Activated gamma-delta T cell treated with Interleukin-2 at 50 U/mL for 16 hours (primary cell): Measurements from ENCODE around the gene RGS13.

Experiments
- DNase-seq: peaks from one replicate; pipeline ENCODE4 v3.0.0-alpha.2; 2020

RGS13 gene

DNA sequence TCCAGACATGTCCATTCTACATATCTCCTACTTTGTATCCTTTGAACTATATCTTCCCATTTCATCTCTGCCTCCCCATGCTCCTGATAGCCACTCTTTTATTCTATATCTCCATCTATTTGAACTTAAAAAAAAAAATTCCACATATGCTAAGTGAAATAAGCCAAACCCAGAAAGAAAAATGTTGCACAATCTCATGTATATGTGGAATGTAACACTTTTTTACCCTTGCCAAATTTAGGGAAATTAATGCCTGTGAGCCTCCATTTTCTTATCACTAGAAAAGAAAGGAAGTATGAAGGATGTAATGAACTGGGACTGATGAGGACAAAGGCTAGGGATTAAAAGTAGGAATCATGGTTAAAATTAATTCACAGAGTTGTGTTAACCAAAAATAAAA is 53.5 kb downstream of the RGS13 start:
- DNase-seq = no peak

DNA sequence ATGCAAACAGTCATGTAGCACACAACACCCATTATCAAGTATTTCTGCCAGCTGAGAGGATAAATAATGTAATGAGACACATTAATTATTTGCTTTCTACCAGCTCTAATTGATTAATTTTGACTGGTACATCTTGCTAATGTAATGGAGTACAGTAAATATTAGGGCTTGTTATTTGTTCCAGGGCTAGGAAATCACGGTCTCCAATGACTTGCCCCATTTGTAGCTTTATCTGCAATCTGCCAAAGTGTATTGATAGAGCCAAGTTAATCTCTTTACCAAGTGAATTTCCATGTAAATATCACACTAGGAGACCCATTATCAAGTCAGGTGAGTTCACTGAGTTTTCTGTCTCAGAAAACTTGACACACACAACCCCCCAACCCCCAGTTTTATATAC is 55.1 kb downstream of the RGS13 start:
- DNase-seq = no peak

DNA sequence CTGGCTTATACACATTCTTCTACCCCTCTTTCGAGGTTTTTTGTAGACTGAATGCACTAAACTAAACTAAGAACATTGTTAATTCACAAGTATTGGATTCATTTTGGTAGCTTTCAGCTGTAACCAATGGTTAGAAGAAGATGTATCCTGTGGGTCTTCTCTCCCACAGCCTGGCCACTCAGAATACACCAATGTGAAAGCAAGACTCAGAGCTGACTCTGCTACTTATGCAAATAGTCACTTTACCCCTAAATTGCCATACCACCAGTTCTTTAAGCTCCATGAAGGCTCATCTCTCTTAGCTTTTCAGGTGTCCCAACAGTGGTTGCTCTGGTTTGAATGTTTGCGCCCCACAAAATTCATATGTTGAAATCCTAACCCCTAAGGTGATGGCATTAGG is 60.1 kb downstream of the RGS13 start:
- no peak for DNase-seq

DNA sequence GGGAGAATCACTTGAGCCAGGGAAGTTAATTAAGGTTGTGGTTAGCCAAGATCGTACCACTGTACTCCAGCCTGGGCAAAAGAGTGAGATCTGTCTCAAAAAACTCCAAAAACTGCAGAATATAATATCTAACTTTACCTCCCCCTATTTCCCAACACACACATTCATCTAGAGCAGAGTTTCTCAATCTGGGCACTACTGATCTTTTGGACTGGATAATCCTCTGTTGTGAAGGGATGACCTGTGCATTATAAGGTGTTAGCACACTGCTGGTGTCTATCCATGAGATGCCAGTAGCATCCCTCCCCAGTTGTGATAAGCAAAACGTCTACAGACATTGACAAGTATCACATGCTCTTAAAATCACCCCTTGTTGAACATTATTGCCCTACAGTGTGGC is 61.8 kb downstream of the RGS13 start:
- no peak for DNase-seq

DNA sequence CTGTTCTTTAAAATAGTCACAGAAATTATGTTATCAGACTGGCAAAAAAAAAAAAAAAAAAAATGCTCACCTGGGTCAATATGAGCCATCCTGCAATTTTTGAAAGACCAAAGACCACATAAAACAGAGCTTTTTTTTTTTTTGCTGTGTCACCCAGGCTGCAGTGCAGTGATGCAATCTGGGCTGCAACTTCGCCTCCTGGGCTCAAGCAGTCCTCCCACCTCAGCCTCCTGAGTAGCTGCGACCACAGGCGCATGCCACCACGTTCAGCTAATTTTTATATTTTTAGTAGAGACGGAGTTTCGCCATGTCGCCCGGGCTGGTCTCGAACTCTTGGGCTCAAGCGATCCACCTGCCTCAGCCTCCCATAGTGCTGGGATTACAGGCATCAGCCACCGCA is 62.8 kb downstream of the RGS13 start:
- no peak for DNase-seq

DNA sequence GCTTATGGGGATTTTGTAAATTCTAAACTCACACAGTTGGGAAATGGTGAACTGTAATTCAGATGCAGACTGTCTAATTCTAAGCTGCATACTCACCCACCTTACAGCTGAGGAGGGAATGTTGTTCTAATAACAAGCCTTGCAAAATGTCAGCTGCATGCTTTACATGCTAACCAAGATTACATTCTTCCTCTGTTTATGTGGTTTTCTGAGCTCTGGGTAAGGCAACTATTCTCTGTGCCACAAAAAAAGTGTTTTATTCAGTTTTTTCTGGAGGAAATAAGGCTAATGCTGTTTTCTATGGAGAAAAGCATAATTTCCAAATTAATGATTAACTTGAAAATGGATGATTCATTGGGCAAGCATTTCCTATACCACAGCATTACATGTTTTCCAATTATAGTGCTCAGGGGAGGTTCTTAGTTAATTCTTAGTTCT is 64.9 kb downstream of the RGS13 start:
- DNase-seq = no peak

DNA sequence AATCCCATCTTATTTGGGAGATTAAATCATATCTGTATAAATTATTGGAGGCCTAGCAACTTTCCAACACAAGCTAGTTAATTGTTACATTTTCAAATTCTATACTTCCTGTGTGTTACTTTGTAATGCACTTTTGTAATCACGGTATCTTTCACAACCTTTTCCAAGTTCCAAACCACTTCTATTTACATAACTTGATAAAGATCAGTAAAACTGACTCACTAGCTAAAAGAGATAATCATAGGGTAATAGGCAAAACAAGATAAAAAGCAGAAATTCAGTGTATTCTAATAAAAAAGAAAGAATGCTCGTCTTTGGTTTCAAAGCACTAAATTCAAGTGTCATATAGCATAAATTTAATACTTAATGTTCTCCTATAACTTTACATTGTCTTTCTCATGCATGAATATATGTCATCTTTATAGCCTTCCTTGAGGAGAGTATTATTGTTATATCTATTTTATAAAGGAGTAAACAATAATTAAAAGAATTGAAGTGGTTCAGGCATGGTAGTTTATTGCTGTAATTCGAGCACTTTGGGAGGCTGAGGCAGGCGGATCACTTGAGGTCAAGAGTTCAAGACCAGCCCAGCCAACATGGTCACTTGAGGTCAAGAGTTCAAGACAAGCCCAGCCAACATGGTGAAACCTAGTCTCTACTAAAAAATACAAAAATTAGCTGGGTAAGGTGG is 66.4 kb downstream of the RGS13 start:
- no peak for DNase-seq

DNA sequence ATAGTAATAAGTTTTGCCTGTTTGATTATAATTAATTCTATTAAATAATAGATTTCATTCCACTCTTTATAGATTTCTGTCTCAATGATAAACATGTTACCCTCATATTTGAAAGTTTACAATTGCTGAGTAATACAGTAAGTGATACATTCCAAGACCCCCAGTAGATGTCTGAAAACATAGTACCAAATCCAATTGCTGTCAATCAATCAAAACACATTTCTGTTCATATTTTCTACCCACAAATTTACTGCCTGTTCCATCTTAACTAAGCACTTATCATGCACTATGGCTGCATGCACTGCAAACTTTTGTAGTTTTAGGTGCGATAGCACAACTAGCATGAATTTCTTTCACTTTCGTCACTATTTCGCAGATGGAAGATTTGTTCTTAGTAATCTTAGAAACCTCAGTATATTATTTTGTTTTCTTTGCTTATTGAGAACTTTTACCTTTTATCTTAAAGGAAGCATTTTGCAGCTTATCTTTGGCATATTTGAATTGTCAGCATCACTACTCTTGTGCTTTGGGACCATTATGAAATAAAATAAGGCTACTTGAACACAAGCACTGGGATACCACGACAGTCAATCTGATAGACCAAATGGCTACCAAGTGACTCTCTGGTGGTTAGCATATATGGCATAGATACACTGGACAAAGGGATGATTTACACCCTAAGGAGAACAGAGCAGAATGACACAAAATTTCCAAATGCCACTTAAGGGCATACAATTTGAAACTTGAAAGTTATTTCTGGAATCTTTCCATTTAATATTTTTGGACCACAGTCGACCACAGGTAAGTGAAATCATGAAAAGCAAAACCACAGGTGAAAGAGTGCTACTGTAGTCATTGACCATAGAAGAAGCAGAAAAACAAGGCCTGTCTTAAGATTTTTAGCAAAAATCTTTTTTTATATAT is 67.6 kb downstream of the RGS13 start:
- DNase-seq = no peak

DNA sequence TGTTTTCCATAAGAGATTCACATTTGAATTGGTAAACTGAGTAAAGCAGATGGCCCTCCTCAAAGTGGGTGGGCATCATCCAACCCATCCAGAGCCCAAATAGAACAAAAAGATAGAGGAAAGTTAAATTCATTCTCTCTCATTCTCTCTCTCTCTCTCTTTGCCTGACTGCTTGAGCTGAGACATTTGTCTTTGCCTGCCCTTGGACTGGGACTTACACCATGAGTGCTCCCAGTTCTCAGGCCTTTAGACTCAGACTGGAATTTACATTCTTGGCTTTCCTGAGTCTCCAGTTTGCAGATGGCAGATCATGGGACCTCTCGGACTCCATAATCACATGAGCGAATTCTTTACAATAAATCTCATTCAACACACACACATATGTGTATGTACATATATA is 69.6 kb downstream of the RGS13 start:
- DNase-seq = no peak

DNA sequence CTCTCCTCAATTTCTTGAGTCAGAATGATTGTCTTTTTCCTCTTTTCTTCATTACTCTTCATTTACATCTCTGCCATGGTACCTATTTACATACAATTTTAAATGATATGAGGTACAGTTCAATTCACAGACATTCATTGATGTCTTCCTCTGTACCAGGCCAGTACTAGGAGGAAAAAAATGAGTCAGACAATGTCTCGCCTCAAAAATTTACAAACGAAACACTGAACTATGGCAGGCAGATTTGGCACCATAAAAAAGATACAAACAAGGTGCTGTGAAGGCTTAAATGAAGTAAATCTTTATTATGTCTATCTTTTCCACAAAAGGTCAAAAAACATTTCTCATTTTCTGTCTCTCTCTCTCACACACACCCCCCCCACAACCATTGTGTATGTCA is 71.0 kb downstream of the RGS13 start:
- no peak for DNase-seq

DNA sequence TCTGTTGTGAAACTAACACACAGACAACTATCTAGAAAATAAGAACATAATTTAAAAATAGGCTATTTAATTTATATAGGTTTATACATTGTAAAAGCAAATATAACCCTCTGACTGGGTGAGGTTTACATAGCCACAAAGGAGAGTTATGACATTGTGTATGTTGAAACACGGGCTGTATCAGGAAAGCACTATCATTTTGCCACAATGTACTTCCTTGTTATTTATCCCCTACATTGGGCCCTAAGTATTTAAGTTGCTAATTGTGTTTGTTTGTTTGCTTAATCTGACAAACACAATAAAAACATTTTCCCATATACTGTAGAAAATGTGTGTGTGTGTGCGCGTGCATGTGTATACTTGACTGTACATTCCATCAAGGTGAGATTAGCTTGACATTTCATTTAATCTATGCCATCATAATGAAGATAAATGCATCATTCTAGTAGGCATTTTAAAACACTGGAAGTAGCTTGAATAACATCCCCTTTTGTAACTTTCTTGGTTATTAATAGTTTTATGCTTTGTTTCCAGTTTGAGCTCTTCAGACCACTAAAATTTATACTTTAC is 72.1 kb downstream of the RGS13 start:
- no peak for DNase-seq

DNA sequence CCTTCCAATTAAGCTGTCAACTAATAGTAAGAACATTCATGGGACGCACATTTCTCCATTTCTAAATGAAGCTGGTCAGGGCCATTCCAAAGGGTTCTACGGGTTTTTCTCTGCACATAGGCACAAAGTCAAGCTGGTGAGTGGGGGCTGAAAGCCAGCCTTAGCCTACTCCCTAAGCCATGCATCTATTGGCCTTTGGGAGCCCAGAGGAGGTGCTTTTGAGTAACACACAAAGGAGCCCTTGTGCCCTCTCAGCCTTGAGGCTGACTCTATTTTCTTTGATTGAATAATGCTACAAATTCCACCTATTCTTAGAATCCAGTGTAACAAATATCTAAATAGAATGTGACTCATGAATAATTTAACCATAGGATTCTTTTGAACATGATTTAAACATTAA is 73.6 kb downstream of the RGS13 start:
- no peak for DNase-seq
